T follicular helper cell (primary cell): Measurements from ENCODE around the gene ACSF2.
"Not testable (repeated sequence)": the region's sequence is repeated elsewhere in the genome, so short reads cannot be mapped to it uniquely, and the experiment has no call there.

Source experiments
- DNase-seq: peaks from one replicate; pipeline ENCODE4 v3.0.0-alpha.2; 2020; ENCODE audit warnings: low read depth
- total RNA-seq, 2 experiments: gene quantifications; one replicate each; lab custom pipeline; 2026; lab: John Stamatoyannopoulos, UW

ACSF2 gene
- 2.9 to 17.9 reads per million in 2 experiments for total RNA-seq

- peak; percentile 65 for DNase-seq
Measured at GRCh38 chr17:50425682-50426471, at the start of gene ACSF2. Gene ACSF2, plus strand, starts transcription at chr17:50426218. Its CDS starts 44 bp downstream, at chr17:50426262.

DNA sequence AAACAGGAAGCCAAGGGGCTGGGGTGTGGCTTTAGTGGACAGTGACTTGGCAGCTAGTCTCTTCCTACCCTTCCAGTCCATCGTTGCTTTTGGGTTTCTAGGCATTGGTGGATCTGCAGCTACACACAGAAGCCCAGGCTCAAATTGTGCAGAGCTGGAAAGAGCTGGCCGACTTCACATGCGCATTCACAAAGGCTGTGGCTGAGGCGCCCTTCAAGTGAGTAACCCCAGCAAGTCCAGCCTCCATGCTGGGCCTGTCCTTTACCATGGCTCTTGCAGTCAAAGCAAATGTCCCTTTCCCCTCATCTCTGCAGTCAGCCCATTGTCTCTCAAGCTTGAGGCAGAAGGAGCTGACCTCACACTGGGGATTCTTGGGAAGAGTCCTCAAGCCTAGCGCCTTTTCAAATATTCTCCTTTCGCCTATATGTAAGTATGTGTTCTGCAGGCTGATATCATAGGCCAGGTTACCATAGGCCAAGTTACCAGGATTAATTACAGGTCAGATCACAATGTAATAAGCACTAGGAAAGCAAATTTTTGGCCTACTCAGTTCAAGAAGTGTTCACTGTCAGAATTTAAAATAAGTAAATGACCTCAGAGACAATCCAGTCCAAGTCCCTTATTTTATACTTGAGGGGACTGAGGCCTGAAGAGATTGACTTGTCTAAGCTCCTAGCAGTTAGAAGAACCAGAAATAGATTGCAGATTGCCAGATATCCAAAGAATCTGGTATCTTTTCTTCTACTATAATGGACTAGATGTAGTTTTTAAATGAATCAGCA, 46.5 kb upstream of the ACSF2 start:
- DNase-seq: no peak

DNA sequence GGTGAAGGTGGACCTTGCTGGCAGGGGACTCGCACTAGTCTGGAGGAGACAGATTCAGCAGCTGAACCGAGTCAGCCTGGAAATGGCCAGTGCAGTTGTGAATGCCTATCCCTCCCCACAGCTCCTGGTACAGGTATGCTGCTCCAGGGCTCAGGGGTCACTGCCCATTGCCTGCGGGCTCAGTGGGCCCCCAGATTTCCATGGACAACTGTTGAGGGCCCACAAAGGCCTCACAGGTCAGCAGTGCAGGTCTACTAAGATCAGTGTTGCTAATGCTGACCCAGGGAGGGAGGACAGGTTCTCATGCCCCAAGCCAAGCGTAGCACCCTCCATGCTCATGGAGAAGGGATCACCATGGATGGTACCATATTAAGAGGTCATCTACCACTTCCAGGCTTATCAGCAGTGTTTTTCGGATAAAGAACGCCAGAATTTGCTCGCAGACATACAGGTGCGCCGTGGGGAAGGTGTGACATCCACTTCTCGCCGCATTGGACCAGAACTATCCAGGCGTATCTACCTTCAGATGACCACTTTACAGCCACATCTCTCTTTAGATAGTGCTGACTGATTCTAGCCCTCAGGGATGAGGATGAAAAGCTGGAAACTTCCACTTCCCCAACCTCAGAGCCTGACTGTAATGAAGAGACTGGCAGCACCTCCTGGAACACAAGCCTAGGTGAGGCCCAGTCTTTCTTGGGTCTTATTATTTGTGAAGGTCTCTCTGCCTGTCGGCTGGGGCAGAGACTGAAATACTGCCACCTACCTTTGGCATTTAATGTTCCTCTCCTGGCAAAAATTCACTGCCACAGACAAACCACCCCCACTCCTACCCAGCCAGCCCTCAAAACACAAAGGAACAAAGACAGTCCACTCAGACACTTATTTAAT, 45.4 kb upstream of the ACSF2 start:
- no peak for DNase-seq

- DNase-seq: no peak
Measured at GRCh38 chr17:50381260-50381815, 44.7 kb upstream of the ACSF2 start.

DNA sequence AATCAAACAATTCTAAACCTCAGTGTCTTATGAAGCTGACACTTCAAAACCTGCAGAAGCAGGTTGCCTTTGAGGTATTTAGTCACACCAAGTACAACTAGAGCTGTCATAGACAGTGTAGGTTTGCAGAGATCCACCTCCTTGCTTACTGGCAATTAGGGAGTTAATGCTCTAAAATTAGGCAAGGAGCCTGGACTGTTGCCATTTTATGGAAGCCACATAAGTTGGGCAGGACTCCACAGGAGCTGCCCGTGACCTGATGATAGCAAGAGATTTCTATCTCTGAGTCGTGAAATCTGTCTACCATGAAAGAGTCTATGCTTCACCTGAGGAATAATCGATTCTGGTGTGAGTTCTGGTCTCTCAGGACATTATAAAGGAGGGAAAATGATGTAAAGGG, 44.1 kb upstream of the ACSF2 start:
- no peak for DNase-seq

DNA sequence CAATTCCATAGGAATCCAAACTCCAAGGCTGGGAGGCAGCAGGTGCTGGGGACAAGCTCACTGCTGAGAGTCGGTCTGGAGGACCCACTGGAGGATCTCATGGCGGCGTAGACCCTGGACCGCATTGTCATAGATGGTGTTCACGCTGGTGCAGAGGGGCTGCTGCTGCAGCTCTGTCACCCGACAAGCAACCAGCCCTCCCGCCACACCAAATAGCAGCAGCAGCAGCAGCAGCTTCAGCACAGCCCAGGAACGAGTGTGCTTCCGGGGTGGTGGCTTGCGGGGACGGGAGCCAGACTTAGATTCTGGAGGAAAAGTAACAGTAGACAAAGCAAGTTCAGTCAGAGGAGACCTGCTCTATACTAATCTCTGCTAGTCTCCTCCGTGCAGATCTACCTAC, 43.1 kb upstream of the ACSF2 start:
- no peak for DNase-seq

DNA sequence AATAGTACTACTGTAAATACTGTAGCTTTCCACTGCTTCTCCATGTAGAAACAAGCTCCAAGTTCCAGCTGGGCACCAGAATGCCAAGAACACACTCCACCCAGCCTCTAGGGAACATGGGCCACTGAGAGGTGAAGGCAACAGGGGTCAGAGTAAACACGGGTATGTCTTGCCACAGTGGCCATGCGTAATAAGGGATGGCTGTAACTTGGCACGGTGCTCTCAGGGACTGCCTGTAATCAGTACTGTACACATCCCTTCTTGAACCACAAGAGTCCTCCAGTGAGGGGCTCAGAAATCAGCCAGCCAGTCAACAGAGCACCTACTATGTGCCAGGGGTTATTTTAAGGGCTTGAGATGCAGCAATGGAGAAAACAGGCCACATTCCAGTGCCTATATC, 39.5 kb upstream of the ACSF2 start:
- no peak for DNase-seq

DNA sequence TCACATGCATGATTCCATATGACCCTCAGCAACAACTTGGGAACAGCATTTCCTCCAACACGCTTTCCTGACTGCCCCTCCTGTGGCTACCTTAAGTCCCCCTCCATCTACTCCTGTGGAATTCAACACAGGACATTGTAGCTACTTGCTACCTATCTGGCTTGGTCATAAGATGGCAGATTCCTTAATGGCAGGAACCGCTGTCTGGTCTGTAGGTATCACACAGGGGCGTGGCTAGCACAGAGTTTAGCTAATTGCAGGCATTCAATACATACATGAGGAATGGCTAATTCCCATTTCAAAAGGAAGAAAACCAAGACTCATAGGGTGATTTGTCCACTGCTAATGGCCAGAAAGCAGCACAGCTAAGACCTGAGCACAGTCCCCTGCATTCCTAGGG, 37.3 kb upstream of the ACSF2 start:
- DNase-seq: no peak

DNA sequence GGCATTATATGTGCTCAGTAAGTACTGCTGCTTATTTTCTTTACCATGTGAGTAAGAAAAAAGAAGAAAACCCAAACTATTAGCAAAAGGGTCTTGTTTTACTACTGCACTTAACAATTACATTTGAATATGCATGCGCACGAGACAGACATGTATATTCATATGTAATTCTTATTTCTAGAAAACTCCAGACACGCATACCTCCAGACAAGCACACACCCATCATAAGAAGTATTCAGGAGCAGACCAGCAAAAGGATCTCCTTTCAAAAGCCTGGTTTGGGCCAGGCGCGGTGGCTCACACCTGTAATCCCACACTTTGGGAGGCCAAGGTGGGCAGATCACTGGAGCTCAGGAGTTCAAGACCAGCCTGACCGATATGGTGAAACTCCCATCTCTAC, 36.5 kb upstream of the ACSF2 start:
- DNase-seq: no peak

DNA sequence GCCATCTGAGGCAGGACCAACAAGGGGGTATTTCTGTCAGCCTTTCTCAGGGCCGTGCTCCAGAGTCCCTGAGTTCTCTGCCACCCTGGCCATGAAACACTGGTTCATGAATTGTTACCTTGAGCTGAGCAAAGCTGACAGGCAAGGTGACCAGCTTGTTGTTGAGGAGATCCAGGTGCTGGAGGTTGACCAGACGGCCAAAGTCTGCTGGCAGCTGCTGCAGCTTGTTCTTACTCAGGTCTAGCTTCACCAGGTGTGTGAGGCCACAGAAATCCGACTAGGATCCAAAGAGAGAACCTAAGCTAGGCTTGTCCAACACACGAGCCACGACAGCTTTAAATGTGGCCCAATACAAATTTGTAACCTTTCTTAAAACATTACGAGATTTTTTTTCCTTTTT, 33.4 kb upstream of the ACSF2 start:
- no peak for DNase-seq

DNA sequence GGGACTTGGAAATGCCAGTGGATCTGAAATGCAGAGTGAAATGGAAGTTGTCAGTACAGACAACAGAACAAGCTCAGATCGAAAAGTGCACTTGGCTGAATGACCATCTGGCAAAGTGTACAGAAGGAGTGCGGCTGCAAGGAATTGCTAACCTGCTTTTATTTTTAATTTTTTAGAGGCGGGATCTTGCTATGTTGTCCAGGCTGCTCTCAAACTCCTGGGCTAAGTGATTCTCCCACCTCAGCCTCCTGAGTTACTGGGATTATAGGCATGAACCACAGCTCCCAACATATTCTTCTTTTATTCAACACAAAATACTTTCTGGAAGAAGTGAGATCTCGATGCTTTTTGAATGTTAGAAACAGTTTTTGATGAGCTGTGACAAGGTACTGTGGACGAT, 32.3 kb upstream of the ACSF2 start:
- DNase-seq: no peak

GRCh38 chr17:50394711-50395110, 31.3 kb upstream of the ACSF2 start:
- DNase-seq: no peak

GRCh38 chr17:50396261-50397110, 29.5 kb upstream of the ACSF2 start:
- no peak for DNase-seq

DNA sequence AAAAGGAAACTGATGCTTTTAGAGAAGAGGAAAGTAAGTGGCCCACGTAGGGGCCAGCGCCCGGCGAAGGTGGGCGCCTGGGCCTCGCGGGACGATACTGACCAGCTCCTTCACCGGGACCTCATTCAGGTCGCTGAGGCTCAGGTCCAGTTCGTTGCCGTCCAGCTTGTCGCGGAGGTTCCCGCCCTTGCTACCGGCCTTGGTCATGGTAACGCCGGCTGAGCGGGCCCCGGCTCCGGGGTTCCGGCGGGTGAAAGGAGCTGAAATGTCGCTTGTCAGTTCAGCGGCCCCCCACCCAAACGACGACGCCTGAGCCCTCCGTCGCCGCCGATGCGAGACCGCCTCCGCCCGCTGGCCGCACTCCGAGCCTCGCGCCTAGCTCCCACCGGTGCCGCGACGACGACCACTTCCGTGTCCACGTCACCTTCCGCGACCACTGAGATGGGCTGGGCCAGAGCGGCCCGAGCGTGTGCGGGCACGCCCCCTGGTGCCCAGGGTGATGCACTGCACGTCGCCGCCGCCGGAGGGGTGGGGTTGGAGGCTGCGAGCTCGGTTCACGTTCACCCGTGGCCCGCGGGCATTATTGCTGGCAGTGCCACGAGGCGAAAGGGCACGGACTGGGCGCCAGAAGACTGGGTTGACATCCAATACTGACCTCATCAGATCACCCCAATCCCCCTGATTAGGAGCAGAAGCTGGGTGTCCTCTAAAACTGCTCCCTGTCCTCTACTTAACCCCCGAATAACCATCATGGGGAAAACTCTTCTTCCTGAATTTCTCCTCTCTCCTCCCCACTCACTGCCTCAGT, 28.7 kb upstream of the ACSF2 start, which contains the start of gene LRRC59:
TSS of gene LRRC59 (minus strand) at position 413 of the 808 bp plus-strand sequence. CDS start at position 207, 206 bp downstream.
- peak; percentile 88 for DNase-seq

DNA sequence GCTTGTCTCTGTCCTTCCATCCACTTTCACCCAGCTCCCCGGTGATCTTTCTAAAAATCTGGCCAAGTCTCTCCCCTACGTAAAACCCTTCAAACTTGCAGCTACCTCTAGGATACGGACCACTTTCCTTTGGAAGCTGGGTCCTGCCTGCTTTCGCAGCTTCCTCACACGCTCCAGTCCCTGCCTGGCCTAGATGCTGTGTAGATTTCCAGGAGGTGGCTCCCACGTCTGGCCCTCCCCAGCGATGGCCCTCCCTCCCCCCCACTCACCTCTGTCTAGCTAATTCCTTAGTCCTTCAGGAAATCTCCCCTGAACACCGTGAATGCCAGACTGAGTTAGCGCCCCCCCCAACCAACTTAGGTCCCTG, 28.1 kb upstream of the ACSF2 start:
- no peak for DNase-seq

DNA sequence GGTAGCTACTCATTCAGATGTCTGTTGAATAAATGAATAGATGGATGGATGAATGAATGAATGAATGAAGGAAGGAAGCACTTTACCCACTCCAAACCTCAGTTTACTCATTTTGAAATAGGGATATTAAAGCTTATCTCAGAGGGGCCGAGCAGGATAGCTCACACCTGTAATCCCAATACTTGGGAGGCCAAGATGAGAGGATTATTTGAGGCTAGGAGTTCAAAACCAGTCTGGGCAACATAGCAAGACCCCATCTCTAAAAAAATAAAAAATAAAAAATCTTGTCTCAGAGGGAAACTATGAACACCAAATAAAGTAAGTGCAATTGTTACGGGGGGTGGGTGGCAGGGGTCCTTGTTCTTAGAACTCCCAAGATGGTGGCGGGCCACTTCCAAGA, 27.3 kb upstream of the ACSF2 start:
- DNase-seq: not testable (repeated sequence)

DNA sequence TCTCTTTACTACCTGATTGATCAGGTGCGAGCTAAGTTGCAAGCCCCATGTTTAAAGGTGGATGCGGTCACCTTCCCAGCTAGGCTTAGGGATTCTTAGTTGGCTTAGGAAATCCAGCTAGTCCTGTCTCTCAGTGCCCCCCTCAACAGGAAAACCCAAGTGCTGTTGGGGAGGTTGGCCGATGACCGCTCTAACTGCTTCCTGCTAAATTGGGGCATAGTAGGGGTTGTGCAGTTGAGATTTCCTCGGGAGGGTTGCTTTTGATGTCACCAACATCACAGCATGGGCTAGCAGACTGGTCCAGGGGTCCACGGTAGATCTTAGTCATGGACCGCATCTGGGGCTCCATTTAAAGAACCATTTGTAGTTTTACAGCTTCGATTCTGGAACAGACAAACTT, 26.4 kb upstream of the ACSF2 start:
- not testable (repeated sequence) for DNase-seq

GRCh38 chr17:50405351-50405750, 20.7 kb upstream of the ACSF2 start:
- DNase-seq: not testable (repeated sequence)

GRCh38 chr17:50406578-50406977, 19.4 kb upstream of the ACSF2 start:
- no peak for DNase-seq

DNA sequence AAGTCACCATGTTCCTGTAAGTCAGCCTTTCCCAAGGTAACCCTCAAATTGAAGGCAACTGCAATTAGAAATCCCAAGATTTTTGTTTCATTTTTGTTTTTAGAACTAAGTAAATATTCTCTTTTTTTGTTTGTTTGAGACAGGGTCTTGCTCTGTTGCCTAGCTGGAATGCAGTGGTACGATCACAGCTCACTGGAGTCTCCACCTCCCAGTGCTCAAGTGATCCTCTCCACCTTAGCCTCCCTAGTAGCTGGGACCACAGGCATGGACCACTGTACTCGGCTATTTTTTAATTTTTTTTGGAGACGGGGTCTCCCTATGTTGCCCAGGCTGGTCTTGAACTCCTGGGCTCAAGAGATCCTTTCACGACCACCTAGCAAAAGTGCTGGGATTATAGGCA, 18.1 kb upstream of the ACSF2 start:
- DNase-seq: no peak
